Peyer's patch (tissue), 4 donors: Measurements from ENCODE around the gene WWOX. TPM values are rescaled to one million over a fixed set of nuclear protein-coding genes. Genes with fewer than 3 reads are reported as not detected.
A peak's percentile ranks its signal among the peaks of the same experiment; 100 is the strongest.

Source experiments
- DNase-seq, 3 donors: peaks; one replicate each; pipeline ENCODE4 v3.0.0-alpha.2; 2017 to 2019
- H3K27ac ChIP-seq, 4 donors: fragments of 200-600 bp; sonication (generic); one replicate each; pipeline ENCODE4 v1.5.1; 2016 to 2019
- H3K27me3 ChIP-seq, 2 donors: fragments of 200-600 bp; sonication (generic); one replicate each; pipeline ENCODE4 v1.5.1; 2019
- H3K36me3 ChIP-seq, 3 donors: fragments of 200-600 bp; sonication (generic); one replicate each; pipeline ENCODE4 v1.5.1; 2016 to 2019
- H3K4me1 ChIP-seq, 4 donors: fragments of 200-600 bp; sonication (generic); one replicate each; pipeline ENCODE4 v1.5.1; 2016 to 2019
- H3K4me3 ChIP-seq, 4 donors: fragments of 200-600 bp; sonication (generic); 1 replicate in 3 of 4; 2 replicates in 1 of 4; pipeline ENCODE4 v1.5.1; 2016 to 2019; ENCODE audit warnings: mild to moderate bottlenecking in 1 of 4
- H3K9me3 ChIP-seq, 4 donors: fragments of 200-600 bp; sonication (generic); one replicate each; pipeline ENCODE4 v1.5.1; 2016 to 2019; ENCODE audit warnings: mild to moderate bottlenecking in 1 of 4
- POLR2A ChIP-seq, 2 donors: fragments of 450-650 bp; IDR thresholded peaks; one replicate each; pipeline ENCODE4 v1.5.1; 2017; ENCODE audit warnings: antibody characterized with exemption in 2 of 2, mild to moderate bottlenecking in 2 of 2, moderate library complexity in 2 of 2
- total RNA-seq, 4 donors: library from RNA; depleted of rRNA; stranded (reverse); fragments of >200 nt; gene quantifications; one replicate each; pipeline ENCODE4 v1.1.0, GENCODE V29; 2016
- TF ChIP-seq, protein P1 (sequence below), 6 experiments: fragments of 450-650 bp in 4 of 6; fragments of 200-600 bp in 2 of 6; sonication (generic) in 1 of 6; IDR thresholded peaks; one replicate each; pipeline ENCODE4 v1.5.1; 2017 to 2019; ENCODE audit warnings: antibody characterized with exemption in 6 of 6, mild to moderate bottlenecking in 3 of 6, moderate library complexity in 1 of 6

WWOX gene
- total RNA-seq, 4 donors from 2014 or later = 17.3 to 197 (median 57.5) TPM

DNA sequence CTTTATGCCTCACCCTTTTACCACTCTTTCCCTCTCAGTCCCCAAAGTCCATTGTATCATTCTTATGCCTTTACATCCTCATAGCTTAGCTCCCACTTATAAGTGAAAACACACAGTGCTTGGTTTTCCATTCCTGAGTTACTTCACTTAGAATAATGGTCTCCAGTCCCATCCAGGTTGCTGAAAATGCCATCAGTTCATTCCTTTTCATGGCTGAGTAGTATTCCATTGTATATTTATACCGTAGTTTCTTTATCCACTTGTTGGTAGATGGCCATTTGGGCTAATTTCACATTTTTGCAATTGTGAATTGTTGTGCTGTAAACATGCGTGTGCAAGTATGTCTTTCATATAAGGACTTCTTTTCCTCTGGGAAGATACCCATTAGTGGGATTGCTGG, 597.3 kb downstream of the WWOX start:
- no peak for TF ChIP-seq POLR2A (IDR thresholded peaks at IDR 0.05)
- TF ChIP-seq, protein P1, sequence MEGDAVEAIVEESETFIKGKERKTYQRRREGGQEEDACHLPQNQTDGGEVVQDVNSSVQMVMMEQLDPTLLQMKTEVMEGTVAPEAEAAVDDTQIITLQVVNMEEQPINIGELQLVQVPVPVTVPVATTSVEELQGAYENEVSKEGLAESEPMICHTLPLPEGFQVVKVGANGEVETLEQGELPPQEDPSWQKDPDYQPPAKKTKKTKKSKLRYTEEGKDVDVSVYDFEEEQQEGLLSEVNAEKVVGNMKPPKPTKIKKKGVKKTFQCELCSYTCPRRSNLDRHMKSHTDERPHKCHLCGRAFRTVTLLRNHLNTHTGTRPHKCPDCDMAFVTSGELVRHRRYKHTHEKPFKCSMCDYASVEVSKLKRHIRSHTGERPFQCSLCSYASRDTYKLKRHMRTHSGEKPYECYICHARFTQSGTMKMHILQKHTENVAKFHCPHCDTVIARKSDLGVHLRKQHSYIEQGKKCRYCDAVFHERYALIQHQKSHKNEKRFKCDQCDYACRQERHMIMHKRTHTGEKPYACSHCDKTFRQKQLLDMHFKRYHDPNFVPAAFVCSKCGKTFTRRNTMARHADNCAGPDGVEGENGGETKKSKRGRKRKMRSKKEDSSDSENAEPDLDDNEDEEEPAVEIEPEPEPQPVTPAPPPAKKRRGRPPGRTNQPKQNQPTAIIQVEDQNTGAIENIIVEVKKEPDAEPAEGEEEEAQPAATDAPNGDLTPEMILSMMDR (IDR thresholded peaks at IDR 0.05) = no peak
- Histone ChIP-seq H3K9me3 (no peaks in the 10 kb centered on the region), H3K4me3 (no peak overlapping the region), H3K27ac (no peak overlapping the region), H3K27me3 (no peaks in the 10 kb centered on the region), H3K36me3 (no peaks in the 10 kb centered on the region), H3K4me1 (no peaks in the 10 kb centered on the region)
- no peak for DNase-seq

GRCh38 chr16:78697426-78697825, 598.0 kb downstream of the WWOX start:
- TF ChIP-seq, protein P1 (IDR thresholded peaks at IDR 0.05) = no peak
- TF ChIP-seq POLR2A (IDR thresholded peaks at IDR 0.05) = no peak
- no peak for DNase-seq
- Histone ChIP-seq H3K4me1 (no peaks in the 10 kb centered on the region), H3K9me3 (no peaks in the 10 kb centered on the region), H3K36me3 (no peaks in the 10 kb centered on the region), H3K27me3 (no peaks in the 10 kb centered on the region), H3K4me3 (no peak overlapping the region), H3K27ac (no peak overlapping the region)

GRCh38 chr16:78703936-78704335, 604.5 kb downstream of the WWOX start:
- no peak for DNase-seq
- no peak for TF ChIP-seq POLR2A (IDR thresholded peaks at IDR 0.05)
- TF ChIP-seq, protein P1 (IDR thresholded peaks at IDR 0.05) = no peak
- no peak overlapping the region for H3K4me3 ChIP-seq
- H3K27me3 ChIP-seq = no peaks in the 10 kb centered on the region
- no peaks in the 10 kb centered on the region for H3K36me3 ChIP-seq
- H3K27ac ChIP-seq = no peak overlapping the region
- H3K4me1 ChIP-seq = no peaks in the 10 kb centered on the region
- no peaks in the 10 kb centered on the region for H3K9me3 ChIP-seq

DNA sequence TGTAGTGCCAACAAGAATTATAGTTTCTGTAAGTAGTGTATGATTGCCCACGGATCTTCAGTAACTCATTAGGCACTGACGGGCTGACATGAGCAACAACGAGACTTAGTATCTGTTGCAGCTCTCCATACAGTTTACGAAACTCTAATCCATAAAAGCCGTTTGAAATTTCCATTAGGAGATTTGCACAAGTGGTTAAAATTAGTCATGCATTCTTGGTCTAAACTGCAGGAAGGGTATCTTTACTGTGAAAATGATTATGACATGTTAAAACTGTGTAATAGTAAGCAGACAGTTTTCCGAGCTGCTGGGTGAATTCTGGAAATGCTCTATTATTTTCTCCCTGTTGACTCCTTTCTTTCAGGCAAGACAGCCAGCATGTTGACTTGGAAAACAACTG, 605.0 kb downstream of the WWOX start:
- no peaks in the 10 kb centered on the region for H3K36me3 ChIP-seq
- H3K4me1 ChIP-seq = no peaks in the 10 kb centered on the region
- no peak overlapping the region for H3K4me3 ChIP-seq
- no peak overlapping the region for H3K27ac ChIP-seq
- no peaks in the 10 kb centered on the region for H3K27me3 ChIP-seq
- no peaks in the 10 kb centered on the region for H3K9me3 ChIP-seq
- no peak for DNase-seq
- TF ChIP-seq POLR2A (IDR thresholded peaks at IDR 0.05) = no peak
- TF ChIP-seq, protein P1 (IDR thresholded peaks at IDR 0.05) = no peak

- H3K4me1 ChIP-seq = no peaks in the 10 kb centered on the region
- no peaks in the 10 kb centered on the region for H3K36me3 ChIP-seq
- H3K27me3 ChIP-seq = no peaks in the 10 kb centered on the region
- H3K27ac ChIP-seq = no peak overlapping the region
- DNase-seq = no peak
- no peaks in the 10 kb centered on the region for H3K9me3 ChIP-seq
- no peak for TF ChIP-seq POLR2A (IDR thresholded peaks at IDR 0.05)
- TF ChIP-seq, protein P1 (IDR thresholded peaks at IDR 0.05) = peak; percentile 9 to 86 (median 62)
- H3K4me3 ChIP-seq = no peak overlapping the region
These were observed 606.2 kb downstream of the WWOX start for GRCh38 chr16:78705694-78706093.

DNA sequence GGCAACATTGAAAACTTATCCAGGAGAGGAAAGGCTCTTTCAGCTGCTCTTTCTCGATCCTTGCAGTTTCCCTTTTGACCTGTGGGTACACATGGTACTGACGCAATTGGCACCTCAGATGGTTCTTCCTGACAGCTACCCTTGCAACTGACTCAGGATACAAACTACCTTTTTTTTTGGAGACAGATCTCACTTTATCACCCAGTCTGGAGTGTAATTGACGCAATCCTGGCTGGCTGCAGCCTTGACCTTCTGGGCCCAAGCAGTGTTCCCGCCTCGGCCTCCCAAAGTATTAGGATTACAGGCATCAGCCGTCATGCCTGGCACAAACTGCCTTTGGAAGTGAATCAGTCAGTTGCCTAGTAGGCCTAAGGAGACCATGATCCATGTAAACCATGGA, 607.2 kb downstream of the WWOX start:
- no peaks in the 10 kb centered on the region for H3K4me1 ChIP-seq
- H3K27me3 ChIP-seq = no peaks in the 10 kb centered on the region
- no peak overlapping the region for H3K27ac ChIP-seq
- no peak for DNase-seq
- H3K9me3 ChIP-seq = no peaks in the 10 kb centered on the region
- TF ChIP-seq POLR2A (IDR thresholded peaks at IDR 0.05) = no peak
- TF ChIP-seq, protein P1 (IDR thresholded peaks at IDR 0.05) = no peak
- H3K4me3 ChIP-seq = no peak overlapping the region
- H3K36me3 ChIP-seq = no peaks in the 10 kb centered on the region
